CD4-positive, alpha-beta T cell (primary cell): ENCODE results near the gene LRRC75A. TPM values are rescaled to one million over a fixed set of nuclear protein-coding genes. Genes with fewer than 3 reads are reported as not detected.
"Not testable (repeated sequence)": the region's sequence is repeated elsewhere in the genome, so short reads cannot be mapped to it uniquely, and the experiment has no call there.

Source experiments
- ATAC-seq: fragments of 200-7000 bp; cut with Tn5 transposase; one replicate; pipeline ENCODE4 v1.10.0; 2022; ENCODE audit warnings: mild to moderate bottlenecking; ENCODE audit not compliant: poor library complexity
- CTCF ChIA-PET: fragments of 350-600 bp; sonication (Branson Sonifier 250); formaldehyde crosslinking; loops from one replicate; lab custom pipeline; 2021; ENCODE audit warnings: antibody characterized with exemption, inconsistent platforms; lab: Charles Lee
- POLR2A ChIA-PET: fragments of 350-600 bp; sonication (Branson Sonifier 250); formaldehyde crosslinking; loops from one replicate; lab custom pipeline; 2021; ENCODE audit warnings: antibody characterized with exemption, inconsistent platforms; lab: Charles Lee
- DNase-seq, 14 experiments: peaks; one replicate each; pipeline ENCODE4 v3.0.0-alpha.2; 2013 to 2020; ENCODE audit warnings: mixed read lengths in 2 of 14
- H3K27ac ChIP-seq, 2 donors: one replicate each; pipeline versions ENCODE4 v1.5.1 to v1.7.0; 2013; ENCODE audit warnings: low read length in 2 of 2, low read depth in 1 of 2, mild to moderate bottlenecking in 1 of 2
- H3K27me3 ChIP-seq, 2 experiments: 1 replicate in 1 of 2; 2 replicates in 1 of 2; pipeline versions ENCODE4 v1.6.1 to v1.7.0; 2013; ENCODE audit warnings: low read length in 2 of 2, control low read depth in 1 of 2, mild to moderate bottlenecking in 1 of 2, moderate library complexity in 1 of 2; ENCODE audit not compliant: insufficient read depth in 2 of 2, control insufficient read depth in 1 of 2
- H3K36me3 ChIP-seq: one replicate; pipeline ENCODE4 v1.6.1; 2013; ENCODE audit warnings: low read length, control low read depth; ENCODE audit not compliant: insufficient read depth
- H3K4me1 ChIP-seq: one replicate; pipeline ENCODE4 v1.6.1; 2013; ENCODE audit warnings: low read length, control low read depth; ENCODE audit not compliant: insufficient read depth
- H3K4me3 ChIP-seq: one replicate; pipeline ENCODE4 v1.5.1; 2013; ENCODE audit warnings: mild to moderate bottlenecking, low read length, moderate library complexity
- H3K9me3 ChIP-seq, 2 experiments: 1 replicate in 1 of 2; 2 replicates in 1 of 2; pipeline versions ENCODE4 v1.6.1 to v1.7.0; 2013; ENCODE audit warnings: low read length in 2 of 2, mild to moderate bottlenecking in 2 of 2, control low read depth in 1 of 2, moderate library complexity in 1 of 2; ENCODE audit not compliant: control insufficient read depth in 1 of 2, insufficient read depth in 1 of 2
- H3K27ac Mint-ChIP-seq: one replicate; pipeline ENCODE4 v1.8.0; 2020; ENCODE audit warnings: mixed read lengths
- H3K27me3 Mint-ChIP-seq: one replicate; pipeline ENCODE4 v1.8.0; 2021; ENCODE audit warnings: mixed read lengths
- H3K36me3 Mint-ChIP-seq: one replicate; pipeline ENCODE4 v1.8.0; 2021; ENCODE audit warnings: low read depth, mixed read lengths
- H3K4me1 Mint-ChIP-seq: one replicate; pipeline ENCODE4 v1.8.0; 2021; ENCODE audit warnings: low read depth, mixed read lengths
- H3K4me3 Mint-ChIP-seq: one replicate; pipeline ENCODE4 v1.8.0; 2020; ENCODE audit warnings: mild to moderate bottlenecking, mixed read lengths
- H3K9me3 Mint-ChIP-seq: one replicate; pipeline ENCODE4 v1.8.0; 2020; ENCODE audit warnings: mixed read lengths
- intact Hi-C, 2 experiments: fragments of 100-400 bp; cut with DNase I in 1 of 2; cut with micrococcal nuclease in 1 of 2; formaldehyde crosslinking; loops; one replicate each; pipeline versions ENCODE4 v1.15.1 to v1.9.0; 2023 to 2025; cut with DNase I, micrococcal nuclease
- total RNA-seq, 174 experiments: library from RNA in 2 of 174; stranded (reverse) in 2 of 174; gene quantifications; one replicate each; pipeline ENCODE4 v1.2.3 and lab custom pipeline; 2021 to 2026
- TF ChIP-seq, protein P1 (sequence below): fragments of 200-600 bp; IDR thresholded peaks from one replicate; pipeline ENCODE4 v1.8.0; 2022; ENCODE audit warnings: antibody characterized with exemption, mild to moderate bottlenecking

LRRC75A gene
- total RNA-seq, 2 experiments from 2014 or later = 1.5 to 1.9 TPM

DNA sequence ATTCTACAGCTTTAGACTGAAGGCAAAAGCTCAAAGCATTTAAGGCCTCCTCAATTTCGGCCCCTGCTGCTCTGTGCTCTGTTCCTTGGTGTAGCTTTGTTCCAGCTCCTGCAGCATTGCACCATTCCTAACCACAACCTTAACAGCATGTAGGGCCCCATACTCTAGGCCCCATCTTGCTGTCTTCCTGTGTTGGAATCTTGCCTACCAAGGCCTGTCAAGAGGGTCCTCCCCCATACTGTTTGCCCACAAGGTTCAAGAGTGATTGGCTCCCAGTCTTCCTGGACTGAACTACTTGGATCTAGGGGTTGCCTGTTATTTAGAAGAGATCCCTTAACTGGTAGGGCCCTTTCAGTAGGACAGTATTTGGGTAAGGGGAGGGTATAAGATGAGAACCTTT is 49.9 kb downstream of the LRRC75A start:
- H3K4me1 ChIP-seq = peaks cover 57% of the 10 kb centered on the region
- no peak for DNase-seq
- Mint-ChIP-seq H3K27ac (peak overlapping the region; percentile 96), H3K4me1 (peaks cover 48% of the 10 kb centered on the region), H3K27me3 (no peaks in the 10 kb centered on the region), H3K9me3 (no peaks in the 10 kb centered on the region), H3K36me3 (peaks cover 68% of the 10 kb centered on the region), H3K4me3 (peak overlapping the region; percentile 75)
- no peaks in the 10 kb centered on the region for H3K27me3 ChIP-seq
- intact Hi-C loops = no loop called here
- CTCF ChIA-PET = interaction anchor here (0.7 to 4.5 kb wide), 5 partner anchors 11 to 147 kb away, joined by 3 to 18 read pairs (median 5); no protein-coding TSS in a partner anchor
- peaks cover 61% of the 10 kb centered on the region for H3K36me3 ChIP-seq
- H3K9me3 ChIP-seq = no peaks in the 10 kb centered on the region
- no peak for ATAC-seq
- POLR2A ChIA-PET = interaction anchor here (1.4 kb wide), 1 partner anchor 61 kb away, joined by 5 read pairs; the partner anchor contains the start of gene UBB
- TF ChIP-seq, protein P1, sequence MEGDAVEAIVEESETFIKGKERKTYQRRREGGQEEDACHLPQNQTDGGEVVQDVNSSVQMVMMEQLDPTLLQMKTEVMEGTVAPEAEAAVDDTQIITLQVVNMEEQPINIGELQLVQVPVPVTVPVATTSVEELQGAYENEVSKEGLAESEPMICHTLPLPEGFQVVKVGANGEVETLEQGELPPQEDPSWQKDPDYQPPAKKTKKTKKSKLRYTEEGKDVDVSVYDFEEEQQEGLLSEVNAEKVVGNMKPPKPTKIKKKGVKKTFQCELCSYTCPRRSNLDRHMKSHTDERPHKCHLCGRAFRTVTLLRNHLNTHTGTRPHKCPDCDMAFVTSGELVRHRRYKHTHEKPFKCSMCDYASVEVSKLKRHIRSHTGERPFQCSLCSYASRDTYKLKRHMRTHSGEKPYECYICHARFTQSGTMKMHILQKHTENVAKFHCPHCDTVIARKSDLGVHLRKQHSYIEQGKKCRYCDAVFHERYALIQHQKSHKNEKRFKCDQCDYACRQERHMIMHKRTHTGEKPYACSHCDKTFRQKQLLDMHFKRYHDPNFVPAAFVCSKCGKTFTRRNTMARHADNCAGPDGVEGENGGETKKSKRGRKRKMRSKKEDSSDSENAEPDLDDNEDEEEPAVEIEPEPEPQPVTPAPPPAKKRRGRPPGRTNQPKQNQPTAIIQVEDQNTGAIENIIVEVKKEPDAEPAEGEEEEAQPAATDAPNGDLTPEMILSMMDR = no peak
- H3K4me3 ChIP-seq = no peak overlapping the region
- H3K27ac ChIP-seq = no peak overlapping the region

DNA sequence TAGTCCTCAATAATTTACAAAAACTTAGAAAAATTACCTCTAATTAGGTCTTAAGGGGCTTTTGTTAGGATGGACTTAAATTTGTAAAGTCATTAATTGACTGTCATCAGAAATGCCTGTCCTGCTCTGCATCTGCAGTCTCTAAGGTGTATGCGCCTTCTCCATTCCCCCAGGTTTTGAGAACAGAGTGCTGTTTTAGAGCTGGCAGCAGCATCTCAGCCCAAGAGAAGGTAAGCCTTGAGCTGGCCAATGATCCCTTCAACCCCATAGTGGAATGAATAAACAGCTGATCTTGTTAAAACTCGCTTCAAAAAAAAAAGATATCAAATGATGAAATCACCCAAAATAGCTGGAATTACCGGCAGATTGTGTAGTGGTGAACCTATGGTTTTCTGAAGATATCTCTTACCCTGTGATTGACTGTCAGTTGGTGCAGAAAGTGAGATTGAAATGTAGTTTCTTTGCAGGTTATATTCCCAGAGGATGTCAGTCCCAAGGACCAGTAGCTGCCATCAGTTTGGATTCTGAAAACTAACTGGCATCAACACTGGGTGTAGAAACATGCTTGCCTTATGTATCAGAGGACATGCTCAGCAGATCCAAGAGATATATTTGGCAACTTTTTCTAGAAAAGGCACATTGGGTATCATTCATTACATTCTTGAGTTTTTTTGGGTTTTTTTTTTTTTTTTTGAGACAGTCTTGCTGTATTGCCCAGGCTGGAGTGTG is 50.9 kb downstream of the LRRC75A start:
- Histone ChIP-seq H3K27me3 (no peaks in the 10 kb centered on the region), H3K4me3 (no peak overlapping the region), H3K4me1 (peaks cover 55% of the 10 kb centered on the region), H3K9me3 (no peaks in the 10 kb centered on the region), H3K36me3 (peaks cover 56% of the 10 kb centered on the region), H3K27ac (no peak overlapping the region)
- peak overlapping the region; percentile 96 for H3K27ac Mint-ChIP-seq
- no peak for ATAC-seq
- peak overlapping the region; percentile 54 for H3K4me3 Mint-ChIP-seq
- TF ChIP-seq, protein P1 = no peak
- H3K4me1 Mint-ChIP-seq = peaks cover 50% of the 10 kb centered on the region
- no peaks in the 10 kb centered on the region for H3K9me3 Mint-ChIP-seq
- intact Hi-C loops = no loop called here
- H3K36me3 Mint-ChIP-seq = peaks cover 63% of the 10 kb centered on the region
- ChIA-PET CTCF (interaction anchor here (0.7 to 4.5 kb wide), 6 partner anchors 12 to 148 kb away, joined by 3 to 18 read pairs (median 4); no protein-coding TSS in a partner anchor), POLR2A (interaction anchor here (1.4 kb wide), 1 partner anchor 60 kb away, joined by 5 read pairs; the partner anchor contains the start of gene UBB)
- DNase-seq = no peak
- no peaks in the 10 kb centered on the region for H3K27me3 Mint-ChIP-seq

DNA sequence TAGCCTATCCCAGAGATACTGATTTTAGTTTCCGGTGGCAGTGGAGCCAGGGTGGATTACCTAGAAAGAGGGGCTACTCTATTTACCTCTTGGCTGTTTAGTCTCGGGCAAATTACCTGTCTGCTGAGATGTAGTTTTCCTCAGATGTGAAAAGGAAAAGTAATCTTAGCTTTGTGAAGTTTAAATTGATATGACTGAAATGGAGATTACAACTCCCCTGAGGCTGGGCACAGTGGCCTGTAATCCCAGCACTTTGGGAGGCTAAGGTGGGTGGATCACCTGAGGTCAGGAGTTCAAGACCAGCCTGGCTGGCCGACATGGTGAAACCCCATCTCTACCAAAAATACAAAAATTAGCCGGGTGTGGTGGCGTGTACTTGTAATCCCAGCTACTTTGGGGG is 51.6 kb downstream of the LRRC75A start:
- H3K27me3 ChIP-seq, H3K9me3 ChIP-seq, intact Hi-C loops, ATAC-seq, H3K9me3 Mint-ChIP-seq, H3K27me3 Mint-ChIP-seq, DNase-seq, POLR2A ChIA-PET: not testable (repeated sequence)
- peak overlapping the region; percentile 100 for H3K4me3 Mint-ChIP-seq
- H3K4me1 Mint-ChIP-seq = peaks cover 56% of the 10 kb centered on the region
- peak overlapping the region in 1 of 2 donors; percentile 1 for H3K27ac ChIP-seq
- H3K27ac Mint-ChIP-seq = peak overlapping the region; percentile 96
- peaks cover 50% of the 10 kb centered on the region for H3K36me3 ChIP-seq
- H3K4me1 ChIP-seq = peaks cover 55% of the 10 kb centered on the region
- CTCF ChIA-PET = interaction anchor here (0.8 to 4.5 kb wide), 3 partner anchors 12 to 76 kb away, joined by 3 to 18 read pairs (median 3); no protein-coding TSS in a partner anchor
- H3K4me3 ChIP-seq = peak overlapping the region; percentile 96
- H3K36me3 Mint-ChIP-seq = peaks cover 58% of the 10 kb centered on the region
